Vagina (tissue), 2 donors: Measurements from ENCODE around the gene PBX4. TPM values are rescaled to one million over a fixed set of nuclear protein-coding genes. Genes with fewer than 3 reads are reported as not detected.

Experiments
- DNase-seq, 2 donors: peaks; one replicate each; pipeline ENCODE4 v3.0.0-alpha.2; 2017; ENCODE audit errors: extremely low spot score in 2 of 2
- H3K27ac ChIP-seq: fragments of 200-600 bp; sonication (generic); one replicate; pipeline ENCODE4 v1.5.1; 2019
- H3K27me3 ChIP-seq: fragments of 200-600 bp; sonication (generic); one replicate; pipeline ENCODE4 v1.5.1; 2019
- H3K36me3 ChIP-seq, 2 donors: fragments of 200-600 bp; sonication (generic); one replicate each; pipeline ENCODE4 v1.5.1; 2017 to 2019
- H3K4me1 ChIP-seq: fragments of 200-600 bp; sonication (generic); one replicate; pipeline ENCODE4 v1.5.1; 2019
- H3K4me3 ChIP-seq, 2 donors: fragments of 200-600 bp; sonication (generic); 1 replicate in 1 of 2; 2 replicates in 1 of 2; pipeline ENCODE4 v1.5.1; 2016 to 2019
- H3K9me3 ChIP-seq: fragments of 200-600 bp; sonication (generic); one replicate; pipeline ENCODE4 v1.5.1; 2019
- POLR2A ChIP-seq, 2 donors: fragments of 450-650 bp; IDR thresholded peaks; one replicate each; pipeline ENCODE4 v1.6.1; 2017; ENCODE audit warnings: antibody characterized with exemption in 2 of 2, mild to moderate bottlenecking in 2 of 2, moderate library complexity in 2 of 2
- POLR2AphosphoS5 ChIP-seq, 2 donors: sonication (generic); formaldehyde crosslinking; IDR thresholded peaks; one replicate each; pipeline ENCODE4 v1.9.0; 2017; ENCODE audit warnings: antibody characterized with exemption in 2 of 2, mild to moderate bottlenecking in 2 of 2, low read depth in 1 of 2; ENCODE audit not compliant: insufficient read depth in 1 of 2
- intact Hi-C: fragments of 100-400 bp; cut with DNase I; formaldehyde crosslinking; loops from one replicate; pipeline ENCODE4 v1.15.1; 2023
- total RNA-seq: library from RNA; depleted of rRNA; stranded (reverse); fragments of >200 nt; gene quantifications from one replicate; pipeline ENCODE4 v1.2.3, GENCODE V29; 2016
- TF ChIP-seq, protein P1 (sequence below), 3 experiments: fragments of 450-650 bp in 2 of 3; fragments of 200-600 bp in 1 of 3; sonication (generic) in 1 of 3; IDR thresholded peaks; one replicate each; pipeline ENCODE4 v1.5.1; 2017 to 2019; ENCODE audit warnings: antibody characterized with exemption in 3 of 3, mild to moderate bottlenecking in 2 of 3, moderate library complexity in 2 of 3

PBX4 gene
- total RNA-seq, 1 donor from 2014 or later: 5.2 TPM

GRCh38 chr19:19642506-19643157, 24.1 kb upstream of the PBX4 start:
- Histone ChIP-seq H3K4me3 (peak overlapping the region; percentile 76 to 80), H3K27ac (peak overlapping the region; percentile 75), H3K36me3 (peaks cover 0 to 29% of the 10 kb centered on the region in 2 donors), H3K27me3 (no peaks in the 10 kb centered on the region), H3K9me3 (no peaks in the 10 kb centered on the region), H3K4me1 (peaks cover 9% of the 10 kb centered on the region)
- DNase-seq: no peak
- TF ChIP-seq POLR2AphosphoS5 (IDR thresholded peaks at IDR 0.05; ENCODE audit: insufficient read depth in 1 of 2, low read depth in 1 of 2) (no peak), POLR2A (IDR thresholded peaks at IDR 0.05) (no peak)
- TF ChIP-seq, protein P1, sequence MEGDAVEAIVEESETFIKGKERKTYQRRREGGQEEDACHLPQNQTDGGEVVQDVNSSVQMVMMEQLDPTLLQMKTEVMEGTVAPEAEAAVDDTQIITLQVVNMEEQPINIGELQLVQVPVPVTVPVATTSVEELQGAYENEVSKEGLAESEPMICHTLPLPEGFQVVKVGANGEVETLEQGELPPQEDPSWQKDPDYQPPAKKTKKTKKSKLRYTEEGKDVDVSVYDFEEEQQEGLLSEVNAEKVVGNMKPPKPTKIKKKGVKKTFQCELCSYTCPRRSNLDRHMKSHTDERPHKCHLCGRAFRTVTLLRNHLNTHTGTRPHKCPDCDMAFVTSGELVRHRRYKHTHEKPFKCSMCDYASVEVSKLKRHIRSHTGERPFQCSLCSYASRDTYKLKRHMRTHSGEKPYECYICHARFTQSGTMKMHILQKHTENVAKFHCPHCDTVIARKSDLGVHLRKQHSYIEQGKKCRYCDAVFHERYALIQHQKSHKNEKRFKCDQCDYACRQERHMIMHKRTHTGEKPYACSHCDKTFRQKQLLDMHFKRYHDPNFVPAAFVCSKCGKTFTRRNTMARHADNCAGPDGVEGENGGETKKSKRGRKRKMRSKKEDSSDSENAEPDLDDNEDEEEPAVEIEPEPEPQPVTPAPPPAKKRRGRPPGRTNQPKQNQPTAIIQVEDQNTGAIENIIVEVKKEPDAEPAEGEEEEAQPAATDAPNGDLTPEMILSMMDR (IDR thresholded peaks at IDR 0.05): no peak
- intact Hi-C loops: loop anchor here (5.0 kb wide), 1 partner anchor 110 kb away; no protein-coding TSS in a partner anchor

- Histone ChIP-seq H3K27me3 (no peaks in the 10 kb centered on the region), H3K4me1 (peaks cover 3% of the 10 kb centered on the region), H3K4me3 (no peak overlapping the region), H3K27ac (no peak overlapping the region), H3K36me3 (peaks cover 0 to 14% of the 10 kb centered on the region in 2 donors), H3K9me3 (no peaks in the 10 kb centered on the region)
- TF ChIP-seq POLR2A (IDR thresholded peaks at IDR 0.05): no peak
- TF ChIP-seq POLR2AphosphoS5 (IDR thresholded peaks at IDR 0.05; ENCODE audit: insufficient read depth in 1 of 2, low read depth in 1 of 2): no peak
- TF ChIP-seq, protein P1 (IDR thresholded peaks at IDR 0.05): no peak
- no peak for DNase-seq
- intact Hi-C loops: no loop called here
Observed at GRCh38 chr19:19637523-19638251, 19.2 kb upstream of the PBX4 start.

GRCh38 chr19:19637186-19637522, 18.7 kb upstream of the PBX4 start:
- no peak for TF ChIP-seq POLR2A (IDR thresholded peaks at IDR 0.05)
- TF ChIP-seq, protein P1 (IDR thresholded peaks at IDR 0.05): no peak
- TF ChIP-seq POLR2AphosphoS5 (IDR thresholded peaks at IDR 0.05; ENCODE audit: insufficient read depth in 1 of 2, low read depth in 1 of 2): no peak
- H3K4me3 ChIP-seq: no peak overlapping the region
- H3K9me3 ChIP-seq: no peaks in the 10 kb centered on the region
- peaks cover 0 to 14% of the 10 kb centered on the region in 2 donors for H3K36me3 ChIP-seq
- H3K27me3 ChIP-seq: no peaks in the 10 kb centered on the region
- no peaks in the 10 kb centered on the region for H3K4me1 ChIP-seq
- DNase-seq: no peak
- H3K27ac ChIP-seq: no peak overlapping the region
- intact Hi-C loops: no loop called here

DNA sequence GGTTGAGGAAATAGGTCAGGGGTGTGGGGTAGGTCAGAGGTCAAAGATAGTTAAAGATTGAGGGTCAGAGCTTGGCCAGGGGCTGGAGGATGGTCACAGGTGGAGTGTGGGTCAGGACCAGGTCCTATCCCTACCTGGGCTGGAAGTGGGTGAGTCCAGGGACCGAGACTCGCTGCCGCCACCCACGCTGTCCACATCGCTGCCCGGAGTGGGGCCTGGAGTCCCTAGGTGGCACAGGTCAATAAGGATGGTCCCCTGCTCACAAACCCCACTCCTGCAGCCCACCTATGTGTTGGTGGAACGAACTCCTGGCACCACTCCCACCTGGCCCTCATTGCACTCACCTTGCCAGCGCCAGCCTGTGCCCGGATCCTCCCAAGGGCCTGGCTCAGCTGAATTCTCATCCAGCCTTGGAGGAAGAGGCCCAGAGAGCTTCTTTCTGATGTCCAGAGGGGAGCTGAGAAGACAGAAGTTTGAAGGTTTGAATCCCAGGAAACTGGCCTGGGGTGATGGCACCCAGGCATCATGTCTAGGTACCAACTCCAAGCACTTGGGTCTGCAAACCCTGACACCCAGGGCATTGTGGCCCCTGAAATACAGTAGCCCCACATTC, 18.2 kb upstream of the PBX4 start:
- TF ChIP-seq POLR2AphosphoS5 (IDR thresholded peaks at IDR 0.05; ENCODE audit: insufficient read depth in 1 of 2, low read depth in 1 of 2): no peak
- no peak for TF ChIP-seq POLR2A (IDR thresholded peaks at IDR 0.05)
- TF ChIP-seq, protein P1 (IDR thresholded peaks at IDR 0.05): no peak
- Histone ChIP-seq H3K4me3 (no peak overlapping the region), H3K9me3 (no peaks in the 10 kb centered on the region), H3K4me1 (no peaks in the 10 kb centered on the region), H3K27ac (no peak overlapping the region), H3K27me3 (no peaks in the 10 kb centered on the region), H3K36me3 (peaks cover 0 to 14% of the 10 kb centered on the region in 2 donors)
- intact Hi-C loops: no loop called here
- no peak for DNase-seq
